Superior temporal gyrus (tissue), 1 donor: ENCODE measurements around the gene XPO5.
"Not testable (repeated sequence)": the region's sequence is repeated elsewhere in the genome, so short reads cannot be mapped to it uniquely, and the experiment has no call there.

Experiments
- DNase-seq: peaks from one replicate; pipeline ENCODE4 v3.0.0-alpha.2; 2016; ENCODE audit errors: extremely low spot score

XPO5 gene

DNA sequence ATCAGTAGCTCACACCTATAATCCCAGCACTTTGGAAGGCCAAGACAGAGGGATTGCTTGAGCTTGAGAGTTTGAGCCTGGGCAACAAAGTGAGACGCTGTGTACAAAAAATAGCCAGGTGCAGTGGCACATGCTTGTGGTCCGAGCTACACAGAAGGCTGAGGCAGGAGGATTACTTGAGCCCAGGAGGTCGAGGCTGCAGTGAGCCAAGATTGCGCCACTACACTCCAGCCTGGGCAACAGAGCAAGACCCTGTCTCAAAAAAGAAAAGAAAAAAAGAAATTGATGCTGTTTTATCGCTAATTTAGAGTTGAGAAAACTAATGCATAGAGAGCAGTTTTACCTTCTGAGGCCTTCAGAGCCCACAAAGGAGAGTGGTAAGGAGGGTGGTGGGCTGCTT, 77.5 kb downstream of the XPO5 start:
- not testable (repeated sequence) for DNase-seq

DNA sequence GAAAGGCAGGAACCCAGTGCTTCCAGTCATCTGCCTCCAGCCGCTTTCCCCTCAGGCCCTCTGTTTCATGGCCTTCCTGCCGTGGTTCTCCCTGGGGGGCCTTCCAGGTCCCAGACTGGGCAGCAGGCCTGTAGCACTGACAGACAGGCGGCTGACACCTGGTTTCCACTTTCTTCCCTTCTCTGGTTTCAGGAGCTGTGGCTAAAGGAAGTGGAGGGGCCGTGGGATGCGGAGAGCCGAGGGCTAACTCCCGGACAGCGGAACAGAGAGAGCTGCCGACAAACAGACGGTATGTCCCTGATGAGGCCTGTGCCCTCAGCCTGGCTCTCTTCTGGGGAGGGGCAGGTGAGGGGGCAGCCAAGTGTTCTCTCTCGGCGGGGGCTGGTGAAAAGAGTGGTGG, 78.1 kb downstream of the XPO5 start:
- DNase-seq = no peak

DNA sequence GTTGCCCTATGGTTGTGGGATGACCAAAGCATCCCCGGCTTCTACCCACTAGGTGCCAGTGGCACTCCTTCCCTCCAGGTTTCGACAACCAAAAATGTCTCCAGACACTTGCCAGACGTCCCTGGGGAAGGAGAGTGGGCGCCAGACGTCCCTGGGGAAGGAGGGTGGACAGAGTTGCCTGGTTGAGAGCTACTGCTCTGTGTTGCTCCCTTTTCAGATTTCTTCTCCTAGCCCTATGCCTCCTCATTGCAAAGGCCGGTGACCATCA, 78.8 kb downstream of the XPO5 start:
- no peak for DNase-seq

DNA sequence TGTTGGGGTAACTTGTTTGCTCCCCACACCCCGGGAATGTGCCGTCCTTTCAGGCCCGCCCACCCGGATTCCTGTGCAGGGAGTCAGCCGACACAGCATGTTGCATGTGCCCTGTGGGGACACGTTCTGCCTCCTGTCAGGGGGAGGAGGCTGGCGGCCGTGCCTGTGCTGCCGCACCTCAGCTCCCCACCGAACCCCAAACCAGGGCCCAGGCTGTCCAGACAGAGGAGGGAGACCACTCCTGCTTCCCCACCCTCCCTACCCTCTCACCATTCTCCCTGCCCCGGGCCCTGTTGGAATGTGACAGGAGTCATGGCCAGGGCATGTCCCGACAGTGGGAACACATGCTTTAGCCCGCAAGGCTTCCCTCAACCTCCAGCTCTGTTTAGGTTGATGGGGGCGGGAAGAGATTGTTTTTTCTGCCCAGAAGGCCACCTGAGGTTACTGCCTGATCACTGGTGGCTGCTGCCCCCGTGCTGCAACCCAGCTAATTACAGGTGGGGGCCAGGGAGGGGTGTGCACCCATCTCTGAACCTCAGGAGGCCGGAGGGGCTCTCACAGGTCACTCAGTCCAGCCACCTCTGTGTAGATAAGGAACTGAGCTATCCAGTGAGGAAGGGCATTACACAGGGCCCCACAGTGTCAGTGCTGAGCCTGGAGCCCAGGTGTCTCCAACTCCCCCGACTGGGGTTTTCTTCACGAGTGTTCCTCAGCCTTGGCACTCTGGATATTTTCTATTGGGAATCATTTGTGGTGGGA, 79.3 kb downstream of the XPO5 start:
- DNase-seq = no peak

DNA sequence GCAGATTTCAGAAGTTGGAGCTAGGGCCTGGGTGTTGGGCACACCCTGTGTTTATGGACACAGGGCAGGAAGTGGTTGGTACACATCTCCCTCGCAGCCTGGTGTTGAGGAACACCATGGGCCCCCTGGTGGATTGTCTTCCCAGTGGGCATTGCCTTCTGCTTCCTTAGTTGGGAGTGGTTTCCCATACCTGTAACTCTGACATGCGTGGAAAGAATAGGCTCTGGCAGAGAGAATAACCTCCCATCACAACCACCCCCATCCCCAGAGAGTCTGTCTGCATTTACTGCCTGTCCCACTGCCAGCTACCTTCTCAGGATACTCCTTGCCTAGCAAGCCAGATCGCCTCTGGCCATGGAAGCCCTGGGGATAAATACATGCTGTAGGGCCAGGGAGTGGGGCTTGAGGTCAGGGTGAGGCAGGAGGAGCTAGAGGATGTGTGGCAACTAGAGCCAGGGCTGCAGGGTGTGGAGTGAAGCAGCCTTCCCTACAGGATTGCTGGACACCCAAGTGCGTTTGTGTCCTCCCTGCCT, 80.4 kb downstream of the XPO5 start:
- DNase-seq = no peak

DNA sequence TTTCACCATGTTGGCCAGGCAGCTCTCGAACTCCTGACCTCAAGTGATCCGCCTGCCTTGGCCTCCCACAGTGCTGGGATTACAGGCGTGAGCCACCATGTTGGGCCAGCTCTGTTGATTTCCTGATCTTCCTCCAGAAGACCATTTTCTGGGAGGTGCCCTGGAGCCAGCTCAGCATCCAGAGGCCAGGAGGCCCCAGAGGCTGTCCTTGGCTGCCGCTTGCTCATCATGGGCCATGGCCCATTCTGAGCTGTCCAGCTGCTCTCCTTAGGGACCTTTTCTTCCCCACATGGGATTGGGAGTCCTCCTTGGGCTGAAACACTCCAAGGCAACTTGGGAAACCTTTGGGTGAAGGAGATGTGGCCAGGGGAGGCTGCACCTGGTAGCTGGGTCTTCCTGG, 81.1 kb downstream of the XPO5 start:
- DNase-seq = no peak

DNA sequence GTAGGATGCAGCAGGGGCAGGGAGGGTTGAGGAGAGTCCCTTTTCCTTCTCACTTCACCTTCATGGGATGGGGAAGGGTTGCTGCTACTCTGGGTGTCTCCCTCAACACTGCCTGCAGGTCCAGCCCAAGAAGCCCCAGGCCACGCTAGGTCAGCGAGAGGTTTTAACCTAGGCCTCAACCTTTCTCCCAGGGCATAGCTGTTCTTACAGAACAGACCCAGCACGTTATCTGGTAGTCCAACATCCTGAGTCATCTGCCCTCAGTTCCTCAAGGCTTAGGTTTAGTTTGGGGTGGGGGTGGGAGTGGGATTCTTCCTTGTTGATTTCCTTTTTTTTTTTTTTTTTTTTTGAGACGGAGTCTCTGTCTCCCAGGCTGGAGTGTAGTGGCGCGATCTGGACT, 81.5 kb downstream of the XPO5 start:
- DNase-seq = no peak

DNA sequence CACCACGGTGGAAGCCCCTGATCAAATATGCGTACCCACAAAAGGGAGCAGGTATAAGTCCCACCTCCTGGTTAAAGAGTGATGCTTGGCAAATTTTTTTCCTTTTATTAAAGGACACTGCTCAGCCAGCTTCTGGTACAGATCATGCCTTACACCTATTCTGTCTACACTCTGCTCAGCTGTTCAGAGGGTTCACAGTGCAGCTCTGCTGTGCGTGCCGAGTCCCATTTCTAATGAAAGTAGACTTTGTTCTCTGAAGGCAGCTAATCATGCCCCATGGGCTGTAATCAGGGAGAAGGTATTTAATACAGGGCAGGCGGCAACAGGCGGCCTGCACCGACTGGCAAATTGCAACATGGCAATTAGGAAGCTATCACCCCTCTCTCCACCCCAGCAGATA, 82.0 kb downstream of the XPO5 start:
- no peak for DNase-seq

DNA sequence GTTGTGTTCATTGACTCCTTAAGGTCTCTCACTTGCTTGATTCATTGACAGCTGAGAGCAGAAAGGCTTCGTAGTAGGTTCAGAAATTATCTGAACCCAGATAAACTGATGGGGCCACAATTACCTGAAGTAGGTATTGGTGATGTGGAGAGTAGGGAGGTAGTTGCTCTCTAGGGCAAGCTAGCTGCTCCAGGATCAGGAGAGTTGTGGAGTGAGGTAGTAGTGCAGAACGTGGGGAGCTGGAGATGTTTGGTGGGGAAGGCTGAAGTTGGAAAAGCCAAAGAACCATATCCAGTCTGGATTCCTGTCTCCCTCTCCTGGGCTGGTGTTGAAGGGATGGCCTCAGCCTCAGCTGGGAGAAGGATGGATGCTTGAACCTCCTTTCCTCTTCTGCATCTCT, 82.6 kb downstream of the XPO5 start:
- DNase-seq = no peak

DNA sequence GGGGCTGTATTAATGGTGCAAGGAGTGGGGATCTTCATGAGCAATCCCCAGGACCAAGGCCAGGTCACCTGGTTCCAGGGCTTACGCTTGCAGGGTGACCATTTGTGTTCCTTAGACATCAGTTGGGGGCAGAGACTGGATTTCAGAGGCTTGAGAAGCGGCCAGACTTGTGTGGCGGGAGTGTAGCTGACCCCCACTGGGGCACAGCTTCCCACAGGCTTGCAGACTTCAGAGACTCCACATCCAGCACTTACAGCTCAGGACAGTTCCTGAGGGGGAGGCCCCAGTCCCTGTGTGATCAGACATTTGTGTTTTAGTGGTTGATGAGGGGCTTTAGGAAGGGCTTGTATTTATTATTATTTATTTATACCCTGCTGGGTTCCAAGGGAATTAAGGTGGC, 83.2 kb downstream of the XPO5 start:
- no peak for DNase-seq

DNA sequence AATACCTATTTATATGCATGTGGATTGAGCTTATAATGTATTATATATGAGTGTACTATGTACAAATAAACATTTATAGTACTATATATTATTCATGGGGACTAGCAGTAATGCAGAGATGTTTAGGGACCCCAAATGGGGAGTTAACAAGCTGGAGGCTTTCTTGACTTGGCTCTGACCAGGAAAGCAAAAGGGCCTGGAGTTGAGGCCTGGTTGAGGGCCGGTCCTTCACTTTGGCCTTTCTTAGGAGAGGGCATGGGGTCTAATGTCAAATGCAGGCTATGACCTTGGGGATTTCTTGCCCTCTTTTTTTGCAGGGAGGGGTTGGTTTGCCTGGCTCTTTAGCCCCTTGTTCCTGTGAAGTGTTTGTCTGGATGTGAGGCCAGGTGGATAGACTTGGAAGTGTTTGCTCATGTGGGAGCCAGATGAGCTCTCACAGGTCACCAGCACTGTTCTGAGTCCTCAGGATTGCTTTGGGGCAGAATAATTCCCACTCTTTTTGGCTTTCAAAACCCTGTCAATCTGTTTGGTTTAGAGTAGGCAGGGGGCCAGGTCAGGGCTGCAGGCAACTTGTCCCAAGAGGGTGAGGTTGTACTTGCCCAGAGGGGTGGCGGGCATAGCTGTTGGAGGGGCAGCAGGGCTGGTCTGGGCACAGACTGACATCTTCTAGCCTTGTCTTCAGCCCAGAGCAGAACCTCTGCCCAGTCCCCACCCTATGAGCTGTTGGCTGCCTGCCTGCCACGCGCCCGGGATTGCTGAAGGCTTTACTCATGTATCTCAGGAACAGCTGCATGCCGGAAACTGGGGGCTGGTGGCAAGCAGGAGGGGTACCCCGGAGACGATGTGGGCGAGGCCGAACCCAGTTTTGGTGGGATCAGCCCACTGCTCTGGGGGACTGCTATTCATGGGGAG, 83.8 kb downstream of the XPO5 start:
- peak; percentile 91 for DNase-seq

DNA sequence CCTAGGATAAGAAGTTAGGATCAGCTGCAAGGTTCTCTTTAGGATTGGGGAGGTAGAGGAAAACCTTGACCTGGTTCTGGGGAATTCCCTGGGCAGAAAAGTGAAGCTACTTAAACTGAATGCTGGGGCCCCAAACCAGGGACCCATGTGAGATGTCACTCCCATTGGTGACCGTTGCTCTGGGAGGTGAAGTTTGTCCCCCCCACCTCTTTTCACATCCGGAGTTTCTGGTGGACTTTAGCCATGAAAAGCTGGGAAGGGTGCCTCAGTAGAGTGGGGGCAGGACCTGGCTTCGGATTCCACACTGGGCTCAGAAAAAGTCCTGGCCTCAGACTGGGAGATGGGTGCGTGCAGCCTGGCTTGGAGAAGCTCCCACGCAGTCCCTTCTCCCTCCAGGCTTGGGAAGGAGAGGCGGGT, 85.3 kb downstream of the XPO5 start:
- no peak for DNase-seq

DNA sequence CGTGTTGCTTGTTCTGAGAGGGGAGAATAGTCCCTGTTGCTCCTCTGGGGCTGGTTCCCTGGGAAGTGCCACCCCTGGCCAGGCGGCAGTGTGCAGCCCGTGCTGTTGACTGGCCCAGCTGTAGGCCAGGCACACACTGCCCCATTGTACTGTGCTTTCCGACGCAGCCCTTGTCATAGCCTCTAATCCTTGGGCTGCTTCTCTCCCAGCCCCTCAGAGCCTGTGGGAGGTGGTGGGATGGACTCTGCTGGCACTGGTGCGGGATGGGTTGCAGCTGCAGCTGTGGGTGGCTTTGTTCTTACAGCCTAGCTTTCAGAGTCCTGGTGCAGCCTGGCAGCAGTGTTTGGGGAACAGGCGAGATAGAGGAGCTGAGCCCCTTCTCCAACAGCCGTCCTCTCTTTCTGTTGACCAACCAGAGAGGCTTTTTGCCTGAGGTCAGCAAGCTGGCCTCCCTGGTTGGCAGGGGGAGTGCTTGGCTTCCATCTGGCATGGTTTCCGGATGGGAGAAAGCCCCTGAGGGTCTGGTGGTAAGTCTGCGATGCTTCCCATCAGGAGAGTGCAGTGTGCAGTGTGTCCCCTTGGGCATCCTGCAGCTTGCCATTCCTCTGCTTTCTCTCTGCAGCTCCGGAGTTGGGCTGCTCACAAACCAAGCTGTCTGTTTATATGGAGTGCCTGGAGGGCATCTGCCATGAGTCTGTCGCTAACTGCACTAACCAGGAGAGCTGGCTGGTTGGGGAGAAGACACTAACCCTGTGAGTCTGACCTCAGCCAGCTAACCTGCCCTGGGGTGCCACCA, 86.4 kb downstream of the XPO5 start:
- DNase-seq = peak; percentile 98

DNA sequence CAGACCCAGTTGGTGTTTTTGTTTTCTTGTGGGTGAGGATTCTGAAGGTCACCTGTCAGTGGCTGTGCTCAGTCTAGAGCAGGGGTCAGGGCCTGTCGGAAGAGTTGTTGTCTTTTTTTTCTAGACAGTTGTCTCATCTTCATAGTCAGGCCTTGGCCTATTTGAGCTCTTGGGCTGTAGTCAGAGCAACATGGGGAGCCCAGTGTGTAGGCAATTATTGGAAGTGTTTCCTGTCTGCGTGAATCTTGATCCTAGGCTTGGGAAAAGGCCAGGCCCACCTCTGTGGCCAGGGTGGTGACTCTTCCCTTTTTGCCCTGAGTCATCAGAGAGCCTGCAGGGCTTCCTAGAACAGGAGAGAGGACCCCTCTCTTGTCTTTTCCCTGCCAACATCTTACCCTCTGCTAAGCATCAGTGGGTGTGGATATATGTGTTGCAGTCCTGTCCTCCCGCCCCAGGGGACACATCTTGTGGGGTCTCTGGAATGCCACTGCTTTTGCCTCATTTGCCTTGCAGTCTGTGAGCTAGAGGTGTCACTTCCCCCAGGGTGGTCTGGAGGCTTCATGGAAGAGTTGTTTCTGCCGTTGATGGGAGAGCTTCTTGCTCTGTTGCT, 87.1 kb downstream of the XPO5 start:
- DNase-seq = no peak

DNA sequence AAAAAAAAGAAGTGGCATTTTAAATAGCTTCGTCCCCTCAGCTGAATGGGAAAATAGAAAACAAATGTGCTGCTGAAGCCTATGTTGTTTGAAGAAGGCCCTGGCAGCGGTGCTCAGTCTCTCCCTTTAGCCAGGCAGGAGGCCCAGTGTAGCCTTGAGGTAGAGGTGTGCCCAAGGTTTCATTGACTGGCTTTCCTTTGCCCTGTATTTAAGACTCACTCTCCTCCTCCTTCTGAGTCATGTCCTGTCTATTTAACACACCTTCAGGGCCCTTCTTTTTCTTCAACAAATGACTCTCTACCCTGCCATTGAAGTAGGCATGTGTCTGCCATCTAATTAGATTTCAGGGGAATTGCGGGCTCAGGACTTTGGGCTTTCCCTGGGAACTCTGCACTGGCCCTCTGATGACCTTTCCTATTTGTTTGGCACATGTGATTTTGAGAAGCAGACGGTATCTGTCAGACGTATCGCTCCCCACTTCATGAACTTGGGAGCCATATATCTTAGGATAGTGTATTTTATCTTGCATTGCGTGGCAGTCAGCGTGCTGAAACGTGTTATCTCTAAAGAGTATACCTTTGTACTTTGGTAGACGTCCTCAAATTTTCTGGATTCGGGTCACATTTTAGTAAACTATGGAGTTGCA, 94.1 kb downstream of the XPO5 start:
- no peak for DNase-seq

DNA sequence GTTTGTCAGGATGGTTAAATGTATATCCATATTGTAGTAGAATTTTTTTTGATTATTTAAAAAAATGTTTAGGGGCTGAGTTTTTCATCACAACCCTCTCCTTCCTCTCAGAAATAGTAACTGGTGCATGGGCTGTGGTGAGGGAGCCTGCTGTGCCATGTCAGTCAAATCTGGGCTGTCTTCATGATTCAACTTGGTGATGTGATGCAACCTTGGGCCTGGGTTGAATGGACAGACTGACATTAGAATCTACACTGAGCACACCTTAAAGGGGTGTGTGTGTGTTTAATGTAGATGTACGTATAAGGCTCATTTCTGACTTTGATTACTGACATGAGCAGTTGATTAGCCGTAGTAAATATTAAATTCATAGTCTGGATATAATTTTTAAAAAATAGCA, 94.8 kb downstream of the XPO5 start:
- DNase-seq = no peak

DNA sequence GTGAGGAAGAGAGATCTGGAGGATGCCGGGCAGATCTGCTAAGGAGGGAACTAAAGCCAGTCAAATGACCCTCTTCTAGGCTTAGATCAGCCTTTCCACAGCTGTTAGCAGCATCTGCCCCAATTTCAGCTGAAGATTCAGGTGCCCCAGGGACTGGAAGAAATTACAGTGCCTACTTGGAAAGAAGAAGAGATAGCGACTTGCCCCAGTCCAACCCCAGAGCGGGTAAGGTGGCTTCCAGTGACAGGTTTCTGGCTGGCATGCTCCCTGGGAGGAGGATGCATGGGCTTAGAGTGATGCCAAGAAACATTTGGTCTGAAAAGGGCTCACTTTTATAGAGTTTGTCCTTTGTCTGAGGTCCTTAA, 97.8 kb downstream of the XPO5 start:
- DNase-seq = no peak

DNA sequence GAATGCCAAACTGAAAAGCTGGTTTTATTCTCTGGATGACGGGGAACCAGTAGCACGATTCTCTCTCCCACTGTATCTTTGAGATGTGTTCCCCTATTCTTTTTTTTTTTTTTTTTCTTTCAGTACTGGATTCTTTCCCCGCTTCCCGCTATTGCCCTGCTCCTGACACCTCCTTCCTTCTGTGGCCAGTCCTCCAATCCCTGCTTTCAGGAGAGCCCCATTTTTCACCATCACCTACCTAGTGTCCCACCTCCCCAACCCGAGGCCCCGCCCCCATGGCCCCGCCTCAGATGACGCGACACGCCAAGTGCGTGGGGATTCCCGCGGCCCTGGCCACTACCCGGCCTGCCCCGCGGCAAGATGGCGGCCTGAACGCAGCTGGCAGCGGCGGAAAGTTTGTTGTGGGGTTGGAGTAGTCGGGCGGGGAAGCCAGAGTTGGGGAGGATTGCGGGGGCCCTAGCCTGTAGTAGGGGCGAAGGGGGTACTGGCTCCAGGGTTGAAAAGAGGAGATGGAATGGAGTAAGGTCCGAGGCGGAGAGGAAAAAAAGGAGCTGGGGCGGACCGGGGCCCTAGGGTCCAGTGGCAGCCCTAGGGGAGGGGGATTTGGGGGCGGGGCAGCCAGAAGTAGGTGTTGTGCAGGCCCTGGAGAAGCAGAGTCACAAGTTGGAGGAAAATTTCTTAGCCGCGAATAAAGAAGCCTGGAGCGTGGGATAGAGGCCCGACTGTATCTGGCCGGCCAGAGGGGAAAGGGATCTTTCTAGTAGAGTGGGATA, 98.4 kb downstream of the XPO5 start, which contains the start of gene TJAP1:
TSS of gene TJAP1 (plus strand) at position 336 of the 773 bp plus-strand sequence. CDS start 21,432 bp downstream, outside the sequence.
- peak; percentile 86 for DNase-seq

DNA sequence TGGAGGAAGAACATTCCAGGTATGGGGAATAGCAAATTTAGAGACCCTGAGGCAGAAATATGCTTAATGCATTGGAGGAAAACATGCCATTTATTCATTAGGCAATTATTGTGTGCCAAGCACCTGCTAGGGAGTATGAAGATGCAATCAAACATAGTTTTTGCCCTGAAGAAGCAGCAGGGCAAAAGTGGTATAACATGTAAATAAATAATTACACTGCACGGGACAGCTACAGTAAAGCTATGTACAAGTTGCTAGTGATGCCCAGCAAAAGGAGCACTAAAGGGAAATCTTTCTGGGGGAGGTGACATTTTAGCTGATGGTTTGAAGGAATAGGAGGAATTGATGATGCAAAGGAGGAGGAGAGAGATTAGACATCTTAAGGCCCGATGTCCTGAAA, 99.1 kb downstream of the XPO5 start:
- DNase-seq = no peak

DNA sequence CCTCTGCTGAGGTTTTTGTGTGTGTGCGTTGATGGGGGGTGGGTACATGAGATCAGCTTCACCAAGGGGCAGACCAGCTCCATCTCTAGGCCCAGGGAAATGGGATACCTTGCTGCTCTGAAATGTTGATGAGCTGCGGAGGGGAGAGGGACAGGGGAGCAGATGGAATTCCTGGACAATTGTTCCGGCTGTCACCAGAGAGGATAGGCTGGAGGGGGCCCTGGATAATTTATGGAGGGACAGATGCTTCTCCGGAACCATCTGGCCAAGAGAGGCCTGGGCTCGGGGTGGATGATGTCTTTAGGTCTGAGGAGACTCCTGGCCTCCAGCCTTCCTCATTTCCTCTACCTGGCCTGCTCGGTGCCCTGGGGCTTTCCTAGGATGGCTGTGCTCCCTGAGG, 100.3 kb downstream of the XPO5 start:
- no peak for DNase-seq

DNA sequence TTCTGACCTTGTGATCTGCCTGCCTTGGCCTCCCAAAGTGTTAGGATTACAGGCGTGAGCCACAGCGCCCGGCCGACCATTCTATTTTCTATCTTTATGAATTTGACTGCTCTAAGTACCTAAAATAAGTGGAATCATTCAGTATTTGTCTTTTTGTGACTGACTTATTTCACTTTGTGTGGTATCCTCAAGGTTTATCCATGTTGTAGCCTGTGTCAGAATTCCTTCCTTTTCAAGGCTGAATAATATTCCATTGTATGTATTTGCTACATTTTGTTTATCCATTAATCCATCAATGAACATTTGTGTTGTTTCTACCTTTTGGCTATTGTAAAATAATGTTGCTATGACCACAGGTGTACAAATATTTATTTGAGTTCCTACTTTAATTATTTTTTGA, 103.3 kb downstream of the XPO5 start:
- no peak for DNase-seq
